Renal pelvis (tissue), 12 donors: Measurements from ENCODE around the gene HPS3. TPM values are rescaled to one million over a fixed set of nuclear protein-coding genes. Genes with fewer than 3 reads are reported as not detected.
"Not testable (repeated sequence)": the region's sequence is repeated elsewhere in the genome, so short reads cannot be mapped to it uniquely, and the experiment has no call there.

Source experiments
- DNase-seq: peaks from one replicate; pipeline ENCODE4 v3.0.0-alpha.2; 2013
- long read RNA-seq, 16 experiments: transcript quantifications; one replicate each; lab custom pipeline, GENCODE V29; 2026
- polyA plus RNA-seq, 3 donors: library from polyadenylated mRNA; unstranded; fragments of 120-200 nt; gene quantifications; one replicate each; pipeline ENCODE4 v1.2.1, GENCODE V29; 2013; ENCODE audit not compliant: insufficient read length in 3 of 3

Gene HPS3, protein sequence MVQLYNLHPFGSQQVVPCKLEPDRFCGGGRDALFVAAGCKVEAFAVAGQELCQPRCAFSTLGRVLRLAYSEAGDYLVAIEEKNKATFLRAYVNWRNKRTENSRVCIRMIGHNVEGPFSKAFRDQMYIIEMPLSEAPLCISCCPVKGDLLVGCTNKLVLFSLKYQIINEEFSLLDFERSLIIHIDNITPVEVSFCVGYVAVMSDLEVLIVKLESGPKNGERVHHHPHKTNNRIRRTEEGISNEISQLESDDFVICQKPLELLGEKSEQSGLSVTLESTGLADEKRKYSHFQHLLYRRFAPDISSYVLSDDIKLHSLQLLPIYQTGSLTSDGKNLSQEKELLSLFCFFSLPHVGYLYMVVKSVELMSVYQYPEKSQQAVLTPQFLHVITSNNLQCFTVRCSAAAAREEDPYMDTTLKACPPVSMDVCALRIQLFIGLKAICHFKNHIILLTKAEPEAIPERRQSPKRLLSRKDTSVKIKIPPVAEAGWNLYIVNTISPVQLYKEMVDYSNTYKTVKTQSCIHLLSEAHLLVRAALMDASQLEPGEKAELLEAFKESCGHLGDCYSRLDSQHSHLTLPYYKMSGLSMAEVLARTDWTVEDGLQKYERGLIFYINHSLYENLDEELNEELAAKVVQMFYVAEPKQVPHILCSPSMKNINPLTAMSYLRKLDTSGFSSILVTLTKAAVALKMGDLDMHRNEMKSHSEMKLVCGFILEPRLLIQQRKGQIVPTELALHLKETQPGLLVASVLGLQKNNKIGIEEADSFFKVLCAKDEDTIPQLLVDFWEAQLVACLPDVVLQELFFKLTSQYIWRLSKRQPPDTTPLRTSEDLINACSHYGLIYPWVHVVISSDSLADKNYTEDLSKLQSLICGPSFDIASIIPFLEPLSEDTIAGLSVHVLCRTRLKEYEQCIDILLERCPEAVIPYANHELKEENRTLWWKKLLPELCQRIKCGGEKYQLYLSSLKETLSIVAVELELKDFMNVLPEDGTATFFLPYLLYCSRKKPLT
- polyA plus RNA-seq, result 10 to 100 TPM; 25.9 to 38.0 (median 34.5) TPM
- long read RNA-seq, donor 1, full-length matches to known transcripts, result 2 of 2 reads
- long read RNA-seq, donor 1, partial matches to known transcripts, result 0 of 2 reads
- long read RNA-seq, donor 1, other reads (novel, unspliced or antisense), result 0 of 2 reads
- long read RNA-seq, donor 2, full-length matches to known transcripts, result 4 of 4 reads
- long read RNA-seq, donor 2, partial matches to known transcripts, result 0 of 4 reads
- long read RNA-seq, donor 2, other reads (novel, unspliced or antisense), result 0 of 4 reads
- long read RNA-seq, donor 3, full-length matches to known transcripts, result 1 of 1 reads
- long read RNA-seq, donor 3, partial matches to known transcripts, result 0 of 1 reads
- long read RNA-seq, donor 3, other reads (novel, unspliced or antisense), result 0 of 1 reads
- long read RNA-seq, donor 4, partial matches to known transcripts, result 0 of 1 reads
- long read RNA-seq, donor 4, other reads (novel, unspliced or antisense), result 0 of 1 reads
- long read RNA-seq, donor 5, full-length matches to known transcripts, result 2 of 2 reads
- long read RNA-seq, donor 5, partial matches to known transcripts, result 0 of 2 reads
- long read RNA-seq, donor 5, other reads (novel, unspliced or antisense), result 0 of 2 reads
- long read RNA-seq, donor 6, full-length matches to known transcripts, result 3 of 8 reads
- long read RNA-seq, donor 6, partial matches to known transcripts, result 5 of 8 reads
- long read RNA-seq, donor 6, other reads (novel, unspliced or antisense), result 0 of 8 reads
- long read RNA-seq, donor 7, full-length matches to known transcripts, result 4 of 17 reads
- long read RNA-seq, donor 7, partial matches to known transcripts, result 13 of 17 reads
- long read RNA-seq, donor 7, other reads (novel, unspliced or antisense), result 0 of 17 reads
- long read RNA-seq, donor 8, partial matches to known transcripts, result 0 of 1 reads
- long read RNA-seq, donor 8, other reads (novel, unspliced or antisense), result 0 of 1 reads
- long read RNA-seq, donor 9, full-length matches to known transcripts, result 2 of 7 reads
- long read RNA-seq, donor 9, partial matches to known transcripts, result 5 of 7 reads
- long read RNA-seq, donor 9, other reads (novel, unspliced or antisense), result 0 of 7 reads
- long read RNA-seq, donor 10, full-length matches to known transcripts, result 2 of 2 reads
- long read RNA-seq, donor 10, partial matches to known transcripts, result 0 of 2 reads
- long read RNA-seq, donor 10, other reads (novel, unspliced or antisense), result 0 of 2 reads
- long read RNA-seq, donor 11, partial matches to known transcripts, result 0 of 2 reads
- long read RNA-seq, donor 11, other reads (novel, unspliced or antisense), result 0 of 2 reads
- long read RNA-seq, donor 12, full-length matches to known transcripts, result 2 of 7 reads
- long read RNA-seq, donor 12, partial matches to known transcripts, result 5 of 7 reads
- long read RNA-seq, donor 12, other reads (novel, unspliced or antisense), result 0 of 7 reads
- long read RNA-seq, donor 13, result 0 reads
- long read RNA-seq, donor 14, result 0 reads
- long read RNA-seq, donor 15, full-length matches to known transcripts, result 3 of 3 reads
- long read RNA-seq, donor 15, partial matches to known transcripts, result 0 of 3 reads
- long read RNA-seq, donor 15, other reads (novel, unspliced or antisense), result 0 of 3 reads
- long read RNA-seq, donor 16, full-length matches to known transcripts, result 5 of 5 reads
- long read RNA-seq, donor 16, partial matches to known transcripts, result 0 of 5 reads
- long read RNA-seq, donor 16, other reads (novel, unspliced or antisense), result 0 of 5 reads

DNA sequence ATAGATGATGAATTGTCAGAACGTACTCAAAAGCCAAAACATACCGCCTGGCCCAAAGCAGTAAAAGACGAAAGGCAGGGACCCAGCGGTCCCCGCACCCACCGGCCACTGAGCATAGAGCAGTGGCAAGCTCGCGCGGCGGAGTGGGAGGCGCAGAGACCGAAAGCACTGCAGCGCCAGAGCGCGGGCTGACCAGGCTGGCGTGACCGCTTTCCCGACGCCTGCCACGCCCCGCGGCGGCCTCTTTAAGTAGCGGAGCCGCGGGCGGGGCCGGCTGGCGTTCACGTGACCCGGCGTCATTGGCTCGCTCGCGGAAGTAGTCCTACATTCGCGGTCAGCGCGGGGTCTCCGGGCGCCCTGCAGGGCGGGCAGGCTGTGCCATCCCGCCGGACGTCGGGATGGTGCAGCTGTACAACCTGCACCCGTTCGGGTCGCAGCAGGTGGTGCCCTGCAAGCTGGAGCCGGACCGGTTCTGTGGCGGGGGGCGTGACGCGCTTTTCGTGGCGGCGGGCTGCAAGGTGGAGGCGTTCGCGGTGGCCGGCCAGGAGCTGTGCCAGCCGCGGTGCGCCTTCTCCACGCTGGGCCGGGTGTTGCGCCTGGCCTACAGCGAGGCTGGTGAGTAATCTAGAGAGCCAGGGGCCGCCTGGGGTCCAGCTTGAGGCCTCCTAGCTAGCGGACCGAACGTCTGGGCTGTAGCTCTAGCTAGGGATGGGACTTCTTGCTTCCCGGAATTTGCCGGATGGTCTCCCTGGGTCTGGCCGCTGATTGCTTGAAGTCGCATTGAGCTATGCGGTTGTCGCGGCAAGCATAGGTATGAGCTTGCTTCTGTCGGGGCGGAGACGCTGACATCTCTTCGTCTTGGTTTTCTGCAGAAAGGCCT lies at the start of gene HPS3:
HPS3 (plus strand) TSS at position 313 of the 880 bp plus-strand sequence; CDS start at position 399, 86 bp downstream.
- peak; percentile 92 for DNase-seq

DNA sequence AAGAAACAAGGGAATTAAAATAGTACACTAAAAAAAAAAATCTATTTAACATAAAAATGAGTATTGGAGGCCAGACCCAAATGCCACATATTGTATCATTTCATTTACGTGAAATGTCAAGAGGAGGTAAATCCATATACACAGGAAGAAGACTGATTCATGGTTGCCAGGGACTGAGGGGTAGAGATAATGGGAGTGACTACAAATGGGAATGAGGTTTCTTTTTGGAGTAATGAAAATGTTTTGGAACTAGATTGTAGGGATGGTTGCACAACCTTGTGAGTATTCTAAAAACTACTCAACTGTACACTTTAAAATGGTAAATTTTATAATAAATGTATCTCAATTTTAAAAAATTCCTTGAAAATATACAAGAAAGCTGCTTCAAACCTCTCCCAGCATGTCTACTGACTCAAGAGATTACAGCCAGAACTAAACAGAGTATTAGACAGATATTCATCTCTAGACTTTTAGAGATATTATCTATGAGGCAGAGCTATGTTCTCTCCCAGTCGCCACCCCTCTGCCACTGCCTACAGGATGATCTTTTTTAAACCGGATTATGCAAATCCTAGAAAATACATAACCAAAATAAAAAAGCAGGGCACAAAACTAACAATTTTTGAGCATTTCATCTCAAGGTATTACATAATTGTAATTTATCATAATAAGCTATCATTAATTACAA lies 49.3 kb upstream of the HPS3 start:
- DNase-seq, result no peak

DNA sequence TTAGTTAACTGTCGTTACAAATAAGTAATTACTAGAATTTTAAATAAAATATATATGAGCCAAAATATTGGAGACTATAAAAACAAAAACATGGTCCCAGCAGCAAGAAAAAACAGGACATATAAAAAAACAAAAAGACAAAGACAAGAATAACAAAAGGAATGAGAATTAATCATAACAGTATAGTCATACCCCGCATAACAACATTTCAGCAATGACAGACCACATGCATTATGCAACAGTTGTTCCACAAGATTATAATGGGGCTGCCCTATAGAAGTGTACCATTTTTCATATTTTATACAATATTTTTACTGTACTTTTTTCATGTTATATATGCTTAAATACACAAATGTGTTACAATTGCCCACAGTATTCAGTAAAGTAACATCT lies 48.7 kb upstream of the HPS3 start:
- no peak for DNase-seq

DNA sequence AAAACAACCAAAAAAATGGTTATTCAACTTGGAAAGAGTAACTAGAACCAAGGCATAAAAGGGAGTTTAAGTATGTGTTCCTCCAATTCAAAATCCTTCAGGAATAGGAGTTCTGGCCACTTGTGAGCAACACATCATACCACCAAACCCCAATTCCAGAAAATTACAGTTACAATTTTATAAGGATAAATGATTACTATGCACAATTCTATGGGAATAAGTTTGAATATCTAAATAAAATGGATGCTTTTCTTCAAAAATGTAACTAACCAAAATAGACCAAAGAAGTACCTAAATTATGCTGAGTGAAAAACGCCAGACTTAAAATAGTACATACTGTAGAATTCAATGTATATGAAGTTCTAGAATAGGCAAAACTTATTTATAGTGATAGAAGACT lies 47.7 kb upstream of the HPS3 start:
- no peak for DNase-seq

DNA sequence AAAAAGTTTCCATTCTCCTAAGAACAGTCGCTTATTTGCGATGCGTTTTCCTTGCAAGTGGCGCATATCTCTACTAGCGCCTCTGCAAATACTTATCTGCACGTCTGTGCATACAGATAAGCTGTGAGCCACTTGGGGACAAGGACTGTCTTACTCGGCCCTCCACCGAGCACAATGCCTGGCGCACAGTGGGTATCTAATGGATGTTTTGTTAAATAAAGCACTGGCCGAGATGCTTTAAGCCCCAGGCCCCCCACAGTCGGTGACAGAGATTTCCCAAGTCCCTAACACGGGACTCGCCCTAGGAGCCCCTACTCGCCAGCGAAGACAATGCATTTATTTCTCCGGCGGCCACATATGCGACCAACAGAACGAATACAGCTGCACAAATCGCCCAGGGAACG lies 43.6 kb upstream of the HPS3 start:
- peak; percentile 31 for DNase-seq

DNA sequence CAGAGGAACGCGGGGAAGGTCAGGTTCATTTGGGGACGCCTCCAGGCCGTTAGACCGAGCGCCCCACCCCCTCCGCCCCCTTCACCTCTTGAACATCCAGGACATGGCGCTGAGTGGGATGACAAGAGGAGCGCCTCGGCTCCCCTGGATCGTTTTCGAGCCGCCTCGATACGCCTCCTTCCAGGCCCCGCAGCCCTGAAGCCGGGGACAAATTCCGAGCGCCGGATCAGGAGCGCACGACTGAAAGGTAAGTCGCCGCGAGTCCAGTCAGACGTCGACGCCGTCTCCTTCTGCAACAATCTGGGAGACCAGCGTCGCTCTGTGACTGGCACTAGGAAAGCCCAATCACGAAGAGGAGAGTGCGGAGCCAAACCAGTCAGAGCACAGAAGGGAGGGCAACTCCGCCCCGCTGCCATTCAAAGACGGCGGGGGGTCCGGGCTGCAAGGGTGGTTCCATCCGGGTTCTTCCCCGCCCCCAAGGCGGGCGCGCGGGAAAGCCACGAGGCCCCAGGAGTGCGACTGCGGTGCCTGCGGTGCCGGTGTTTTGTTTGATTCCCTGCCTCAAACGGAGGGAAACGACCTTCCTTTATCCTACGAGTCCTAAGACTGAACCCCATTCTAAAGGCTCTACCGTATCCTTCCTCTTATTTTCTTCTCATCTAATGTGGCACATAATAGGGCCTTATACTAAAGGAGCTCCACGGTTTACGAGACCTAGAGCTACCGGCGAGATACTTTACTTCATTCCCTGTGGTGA lies 43.0 kb upstream of the HPS3 start, which contains the start of gene HLTF:
HLTF (minus strand) TSS at position 302 of the 757 bp plus-strand sequence; CDS start at position 105, 197 bp downstream.
- peak; percentile 98 for DNase-seq

DNA sequence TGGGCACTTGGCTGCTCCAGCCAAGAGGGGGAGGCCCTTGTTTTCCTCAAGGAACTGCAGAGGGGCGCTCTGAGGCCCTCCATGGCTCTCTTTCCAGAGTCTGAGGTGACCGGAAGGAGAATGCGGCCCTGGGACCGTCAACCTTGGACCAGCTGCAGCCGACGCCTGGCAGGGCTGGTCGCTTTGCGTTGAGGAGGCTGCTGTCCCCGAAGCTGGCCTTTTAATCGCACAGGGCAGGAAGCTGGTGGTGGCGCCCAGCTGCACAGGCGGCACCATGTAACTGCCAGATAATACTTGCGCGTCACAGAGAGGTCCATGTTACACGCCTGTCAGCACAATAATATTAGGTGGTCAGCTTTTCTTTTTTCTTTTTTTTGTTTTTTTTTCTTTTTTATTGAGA lies 42.2 kb upstream of the HPS3 start:
- DNase-seq, result no peak

DNA sequence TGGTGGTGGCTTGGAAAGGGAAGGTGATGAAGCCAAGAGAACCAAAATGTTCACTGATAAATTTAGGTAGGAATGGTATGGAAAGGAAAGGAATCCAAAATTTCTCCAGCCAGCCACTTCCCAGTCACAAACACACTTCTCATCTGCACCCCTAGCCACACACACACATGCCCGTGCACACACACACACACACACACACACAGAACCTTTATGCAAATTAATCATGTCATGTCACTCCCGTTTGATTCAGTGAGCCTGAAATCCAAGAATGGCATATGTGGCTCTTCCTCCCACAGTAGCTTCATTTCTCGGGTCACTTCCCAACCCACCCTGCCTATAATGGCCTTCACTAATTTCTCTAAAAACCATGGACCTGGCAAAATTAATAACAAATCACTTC lies 40.0 kb upstream of the HPS3 start:
- no peak for DNase-seq

DNA sequence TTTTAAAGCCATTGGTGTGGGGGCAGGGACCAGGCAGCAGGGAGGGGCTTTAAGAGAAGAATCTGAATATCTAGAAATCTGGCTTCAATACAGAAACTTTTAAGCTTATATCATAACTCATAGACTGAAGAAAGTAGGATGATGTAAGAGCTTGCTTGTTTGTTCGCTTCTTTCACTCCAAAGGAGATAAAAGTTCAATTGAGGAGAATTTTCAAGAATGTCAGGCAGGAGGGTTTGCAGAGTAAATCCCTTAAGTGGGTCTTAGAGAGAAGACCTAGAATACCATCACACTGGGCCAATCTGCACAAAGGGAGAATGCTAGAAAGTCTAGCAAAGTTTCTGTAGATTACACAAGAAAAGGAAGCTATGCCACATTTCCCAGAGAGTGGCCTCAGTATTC lies 39.0 kb upstream of the HPS3 start:
- no peak for DNase-seq

DNA sequence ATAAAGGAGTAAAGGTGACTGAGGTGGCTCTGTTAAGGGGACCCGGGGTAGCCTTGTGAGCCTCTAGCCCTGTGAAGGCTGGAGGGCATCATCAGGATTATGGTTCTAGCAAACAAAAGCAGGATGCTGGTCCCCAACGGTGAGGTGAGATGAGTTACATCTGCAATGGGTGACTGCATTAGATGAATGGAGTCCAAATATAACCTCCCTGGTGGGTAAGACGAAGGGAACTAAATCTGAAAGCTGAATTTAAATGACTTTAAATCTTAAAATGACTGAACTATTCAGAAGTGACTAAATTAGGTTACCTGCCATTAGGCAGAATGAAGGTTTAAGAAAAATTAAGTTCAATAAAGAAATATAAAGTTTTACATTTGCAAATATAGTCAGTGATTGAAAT lies 38.5 kb upstream of the HPS3 start:
- DNase-seq, result no peak

DNA sequence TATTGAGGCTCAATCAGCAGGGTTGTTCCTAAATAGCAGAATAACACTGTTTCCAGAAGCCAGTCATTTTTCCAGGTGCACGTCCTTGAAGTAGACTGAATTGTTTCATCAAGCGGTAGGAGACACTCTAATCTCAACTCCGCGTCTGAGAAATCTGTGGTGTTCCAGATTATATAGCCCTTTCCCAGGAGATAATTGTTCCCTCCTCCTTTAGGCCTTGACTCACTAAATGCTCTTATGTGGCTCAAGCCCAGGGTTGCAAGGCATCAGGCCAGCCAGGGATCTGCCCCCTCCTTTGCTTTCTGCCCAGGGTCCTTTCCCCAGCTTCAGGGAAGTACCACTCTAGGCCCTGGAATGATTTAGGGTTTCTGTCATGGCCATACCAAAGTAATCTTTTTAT lies 37.5 kb upstream of the HPS3 start:
- DNase-seq, result no peak

DNA sequence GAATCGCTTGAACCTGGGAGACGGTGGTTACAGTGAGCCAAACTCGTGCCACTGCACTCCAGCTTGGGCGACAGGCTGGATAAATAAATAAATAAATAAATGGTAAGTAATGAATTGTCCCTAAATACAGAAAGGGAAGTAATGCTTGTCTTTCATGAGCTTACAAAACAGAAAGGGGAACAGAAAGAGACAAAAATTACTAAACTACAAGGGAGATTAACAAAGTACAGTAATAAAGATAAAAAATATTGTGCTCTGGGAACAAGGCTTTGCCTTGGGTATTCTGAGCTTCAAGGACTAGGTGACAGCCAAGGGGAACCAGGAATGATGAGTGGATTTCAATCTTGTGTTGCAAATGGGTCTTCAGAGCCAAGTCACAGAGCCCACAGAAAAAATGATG lies 34.0 kb upstream of the HPS3 start:
- no peak for DNase-seq

DNA sequence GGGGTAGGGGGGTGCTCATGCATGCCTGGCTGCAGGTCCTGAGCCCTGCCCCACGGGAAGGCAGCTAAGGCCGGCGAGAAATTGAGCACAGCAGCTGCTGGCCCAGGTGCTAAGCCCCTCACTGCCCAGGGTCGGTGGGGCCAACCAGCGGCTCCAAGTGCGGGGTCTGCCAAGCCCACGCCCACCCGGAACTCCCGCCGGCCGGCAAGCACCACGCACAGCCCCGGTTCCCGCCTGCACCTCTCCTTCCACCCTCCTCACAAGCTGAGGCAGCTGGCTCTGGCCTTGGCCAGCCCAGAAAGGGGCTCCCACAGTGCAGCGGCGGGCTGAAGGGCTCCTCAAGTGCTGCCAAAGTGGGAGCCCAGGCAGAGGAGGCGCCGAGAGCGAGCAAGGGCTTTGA lies 31.5 kb upstream of the HPS3 start:
- DNase-seq, result not testable (repeated sequence)

DNA sequence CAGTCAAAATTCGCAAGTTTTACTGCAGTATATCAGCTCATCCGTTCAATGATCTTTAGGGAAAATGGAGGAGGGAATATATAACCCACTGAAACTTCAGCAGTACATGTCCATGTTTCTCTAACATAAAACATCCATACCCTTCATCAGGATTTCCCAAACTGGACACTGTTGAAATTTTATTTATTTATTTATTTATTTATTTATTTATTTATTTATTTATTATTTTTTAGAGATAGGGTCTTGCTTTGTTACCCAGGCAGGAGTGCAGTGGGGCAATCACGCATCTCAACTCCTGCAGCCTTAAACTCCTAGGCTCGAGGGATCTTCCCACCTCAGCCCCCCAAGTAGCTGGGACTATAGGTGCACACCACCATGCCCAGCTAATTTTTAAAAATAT lies 28.3 kb upstream of the HPS3 start:
- DNase-seq, result no peak

DNA sequence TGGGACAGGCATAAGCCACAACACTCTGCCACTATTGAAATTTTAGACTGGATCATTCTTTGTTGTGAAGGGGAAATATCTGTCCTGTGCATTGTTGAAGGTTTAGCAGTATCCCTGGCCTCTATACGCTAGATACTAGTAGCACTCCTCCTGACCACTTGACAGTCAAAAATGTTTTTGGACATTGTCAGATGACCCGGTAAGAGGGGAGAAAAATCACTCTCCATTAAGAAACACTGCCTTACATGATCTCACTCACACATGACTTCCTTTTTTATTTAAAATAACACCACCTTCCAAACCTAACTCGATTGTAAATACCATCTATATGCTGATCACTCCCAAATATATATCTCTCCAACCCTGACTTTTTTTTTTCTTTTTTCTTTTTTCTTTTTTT lies 27.8 kb upstream of the HPS3 start:
- DNase-seq, result no peak

DNA sequence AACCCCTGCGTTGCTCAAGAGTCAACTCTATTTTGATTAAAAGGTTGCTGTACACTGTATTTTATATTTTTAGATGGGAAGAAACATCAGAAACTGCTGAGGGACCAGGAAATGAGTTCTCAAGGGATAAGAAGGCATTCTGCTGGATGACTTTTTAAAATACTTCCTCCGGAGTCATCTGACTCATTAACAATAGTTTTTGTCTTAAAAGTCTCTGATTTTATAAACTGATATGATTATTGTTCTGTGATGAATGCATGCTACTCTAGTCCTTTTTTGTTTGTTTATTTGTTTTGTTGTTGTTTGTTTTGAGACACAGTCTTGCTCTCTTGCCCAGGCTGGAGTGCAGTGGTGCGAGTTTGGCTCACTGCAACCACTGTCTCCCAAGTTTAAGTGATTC lies 25.0 kb upstream of the HPS3 start:
- no peak for DNase-seq
